T-helper 17 cell (primary cell): ENCODE results near the gene CACNA1F. TPM values are rescaled to one million over a fixed set of nuclear protein-coding genes. Genes with fewer than 3 reads are reported as not detected.
A peak's percentile ranks its signal among the peaks of the same experiment; 100 is the strongest.

Source experiments
- ATAC-seq: fragments of 150-1000 bp; cut with Tn5 transposase; 2 replicates; pipeline ENCODE4 v1.10.0; 2021; ENCODE audit warnings: mild to moderate bottlenecking, moderate library complexity
- DNase-seq, 3 donors: peaks; one replicate each; pipeline versions ENCODE4 v3.0.0 to v3.0.0-alpha.2; 2020 to 2021
- H3K9me3 ChIP-seq: one replicate; pipeline ENCODE4 v1.7.0; 2013; ENCODE audit warnings: low read length, mild to moderate bottlenecking; ENCODE audit not compliant: control insufficient read depth, poor library complexity, severe bottlenecking
- H3K27ac Mint-ChIP-seq: one replicate; pipeline ENCODE4 v1.8.0; 2022; ENCODE audit warnings: mild to moderate bottlenecking, moderate library complexity, mixed read lengths
- H3K27me3 Mint-ChIP-seq: one replicate; pipeline ENCODE4 v1.8.0; 2022; ENCODE audit warnings: mixed read lengths
- H3K36me3 Mint-ChIP-seq: one replicate; pipeline ENCODE4 v1.8.0; 2022; ENCODE audit warnings: low read depth, mixed read lengths
- H3K4me1 Mint-ChIP-seq: one replicate; pipeline ENCODE4 v1.8.0; 2022; ENCODE audit warnings: mild to moderate bottlenecking, mixed read lengths
- H3K4me3 Mint-ChIP-seq: one replicate; pipeline ENCODE4 v1.8.0; 2022; ENCODE audit warnings: mild to moderate bottlenecking, moderate library complexity, mixed read lengths
- total RNA-seq, 4 donors: library from RNA in 2 of 4; stranded (reverse) in 2 of 4; gene quantifications; one replicate each; pipeline ENCODE4 v1.2.3 and lab custom pipeline; 2022 to 2026

The CACNA1F gene
- total RNA-seq, 2 donors from 2014 or later, result 0.47 to 0.67 TPM

DNA sequence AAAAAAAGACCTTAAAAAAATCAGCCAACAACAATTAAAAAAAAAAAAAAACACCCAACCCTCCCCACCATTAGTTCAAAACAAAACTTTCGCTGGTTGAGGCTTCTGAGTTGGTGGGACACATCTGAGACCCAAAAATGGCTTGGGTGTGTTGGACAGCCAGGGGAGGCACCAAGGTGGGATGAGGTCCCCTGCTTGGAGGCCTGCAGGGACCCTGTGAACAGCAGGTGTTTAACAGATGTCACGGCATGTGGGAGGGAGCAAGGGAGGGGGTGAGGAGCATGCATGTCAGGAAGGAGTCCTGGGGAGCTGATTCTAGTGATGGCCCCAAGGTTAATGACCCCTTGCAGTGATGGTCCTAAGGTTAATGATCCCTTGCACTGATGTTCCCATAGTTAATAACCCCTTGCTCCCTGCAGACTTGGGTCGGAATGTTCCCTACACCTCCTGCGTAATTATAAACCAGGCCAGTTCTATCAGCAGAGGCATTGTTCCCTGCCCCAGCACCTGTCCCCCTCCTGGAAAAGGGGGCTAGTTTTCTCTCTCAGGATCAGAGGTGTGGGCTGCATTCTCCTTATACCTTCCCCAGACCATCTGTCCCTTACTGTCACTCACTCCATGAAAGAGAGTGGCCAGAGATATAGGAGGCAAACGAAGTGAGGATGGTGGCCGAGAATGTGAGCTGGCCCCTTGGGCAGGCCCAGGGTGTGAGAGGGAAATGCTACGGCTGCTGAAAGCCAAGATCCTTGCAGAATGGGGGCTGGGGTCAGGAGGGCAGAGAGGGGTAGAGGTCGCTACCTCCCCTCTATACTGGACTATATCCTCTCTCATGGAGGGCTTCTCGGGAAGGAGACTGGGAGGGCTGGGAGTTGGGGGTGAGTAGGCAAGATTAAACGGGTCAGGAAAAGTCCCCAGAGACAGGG, 33.6 kb upstream of the CACNA1F start:
- DNase-seq, result no peak
- H3K27me3 Mint-ChIP-seq, result no peaks in the 10 kb centered on the region
- no peak overlapping the region for H3K4me3 Mint-ChIP-seq
- H3K4me1 Mint-ChIP-seq, result peaks cover 23% of the 10 kb centered on the region
- no peaks in the 10 kb centered on the region for H3K36me3 Mint-ChIP-seq
- H3K27ac Mint-ChIP-seq, result peak overlapping the region; percentile 98
- no peaks in the 10 kb centered on the region for H3K9me3 ChIP-seq
- no peak for ATAC-seq

DNA sequence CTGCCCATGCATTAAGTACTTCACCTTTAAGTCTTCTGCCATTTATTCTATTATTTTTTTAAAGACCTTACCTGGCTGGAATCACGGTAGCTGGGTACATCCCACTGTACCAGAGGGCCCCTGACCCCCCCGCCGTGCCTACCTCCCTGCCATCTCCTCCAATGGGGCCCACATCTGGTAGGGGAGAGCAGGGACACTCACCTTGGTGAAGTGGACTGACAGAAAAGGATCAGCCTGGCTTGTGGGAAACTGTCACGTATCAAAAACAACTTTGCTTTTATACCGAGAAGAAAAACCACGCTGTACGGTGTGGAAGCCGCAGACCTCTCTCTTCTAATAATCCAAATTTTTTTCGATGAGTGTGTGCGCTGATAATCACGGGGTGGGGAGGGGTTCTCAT, 31.3 kb upstream of the CACNA1F start, which contains the start of gene FOXP3:
Gene FOXP3, minus strand, starts transcription at position 251 of the 400 bp plus-strand sequence. CDS start 6,205 bp downstream, outside the sequence.
- no peaks in the 10 kb centered on the region for H3K36me3 Mint-ChIP-seq
- H3K27ac Mint-ChIP-seq, result peak within 1 kb of the TSS; percentile 62
- H3K9me3 ChIP-seq, result no peaks in the 10 kb centered on the region
- H3K4me3 Mint-ChIP-seq, result peak within 1 kb of the TSS; percentile 91
- DNase-seq, result no peak
- ATAC-seq, result no peak
- H3K27me3 Mint-ChIP-seq, result no peaks in the 10 kb centered on the region
- peaks cover 22% of the 10 kb centered on the region for H3K4me1 Mint-ChIP-seq

DNA sequence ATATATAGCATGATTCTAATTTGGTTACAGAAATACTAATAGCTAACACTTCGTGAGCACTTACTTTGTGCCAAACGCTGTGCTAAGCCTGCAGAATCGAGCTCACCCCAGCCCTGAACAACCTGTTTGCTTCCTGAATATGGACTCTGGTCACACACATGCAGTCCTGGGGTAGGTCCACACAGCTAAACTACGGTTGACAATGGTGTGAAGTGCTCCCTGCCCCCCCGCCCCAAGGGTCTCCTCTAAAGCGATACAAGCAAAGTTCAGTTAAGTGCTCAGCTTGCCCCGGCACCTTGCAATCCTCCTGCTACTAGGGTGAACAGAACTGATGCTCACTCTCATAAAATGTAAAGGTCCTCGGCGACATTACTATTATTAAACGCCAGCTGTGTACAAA, 30.5 kb upstream of the CACNA1F start:
- H3K9me3 ChIP-seq, result no peaks in the 10 kb centered on the region
- ATAC-seq, result no peak
- no peak overlapping the region for H3K27ac Mint-ChIP-seq
- H3K4me1 Mint-ChIP-seq, result peaks cover 23% of the 10 kb centered on the region
- H3K27me3 Mint-ChIP-seq, result no peaks in the 10 kb centered on the region
- peak overlapping the region; percentile 91 for H3K4me3 Mint-ChIP-seq
- no peak for DNase-seq
- H3K36me3 Mint-ChIP-seq, result no peaks in the 10 kb centered on the region

DNA sequence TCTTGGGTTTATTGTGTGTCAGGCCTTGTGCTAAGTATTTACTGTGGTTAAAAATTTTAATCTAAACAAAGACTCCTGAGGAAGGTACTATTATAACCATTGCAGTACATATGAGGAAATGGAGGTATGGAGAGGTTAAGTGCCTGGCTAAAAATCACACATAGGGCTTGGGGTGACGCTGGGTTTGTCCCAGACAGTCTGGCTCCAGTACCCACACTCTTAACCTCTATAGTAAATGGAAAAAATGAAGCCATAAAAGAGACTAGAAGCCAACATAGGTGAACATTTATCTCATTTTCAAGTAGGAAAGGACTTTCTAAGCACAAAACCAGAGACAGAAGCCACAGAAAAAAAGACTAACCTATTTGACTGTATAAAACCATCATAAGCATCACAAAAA, 29.5 kb upstream of the CACNA1F start:
- Mint-ChIP-seq H3K4me1 (peaks cover 20% of the 10 kb centered on the region), H3K27ac (no peak overlapping the region), H3K36me3 (no peaks in the 10 kb centered on the region), H3K4me3 (peak overlapping the region; percentile 70), H3K27me3 (no peaks in the 10 kb centered on the region)
- ATAC-seq (no peak), DNase-seq (no peak)
- no peaks in the 10 kb centered on the region for H3K9me3 ChIP-seq

DNA sequence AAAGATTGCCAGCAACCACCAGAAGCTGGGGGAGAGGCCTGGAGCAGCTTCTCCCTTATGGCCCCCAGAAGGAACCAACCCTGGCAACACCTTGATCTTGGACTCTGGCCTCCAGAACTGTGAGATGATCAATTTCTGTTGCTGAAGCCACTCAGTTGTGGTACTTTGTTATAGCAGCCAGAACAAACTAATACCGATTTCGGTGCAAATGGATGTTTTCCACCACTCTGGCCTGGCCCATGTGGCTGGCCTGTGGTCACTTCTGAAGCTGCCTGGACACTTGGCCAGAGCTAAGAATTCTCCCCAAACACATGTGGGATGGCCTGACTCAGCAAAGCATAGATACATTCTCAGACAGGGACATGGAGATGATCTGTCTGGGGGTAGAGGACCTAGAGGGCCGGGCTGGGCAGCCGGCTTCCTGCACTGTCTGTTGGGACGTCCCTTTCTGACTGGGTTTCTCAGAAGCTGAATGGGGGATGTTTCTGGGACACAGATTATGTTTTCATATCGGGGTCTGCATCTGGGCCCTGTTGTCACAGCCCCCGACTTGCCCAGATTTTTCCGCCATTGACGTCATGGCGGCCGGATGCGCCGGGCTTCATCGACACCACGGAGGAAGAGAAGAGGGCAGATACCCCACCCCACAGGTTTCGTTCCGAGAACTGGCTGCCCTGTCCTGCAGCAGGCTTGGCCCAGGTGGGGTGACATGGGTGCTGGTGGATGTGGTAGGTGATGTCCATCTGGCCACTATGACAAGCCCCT, 27.3 kb upstream of the CACNA1F start:
- Mint-ChIP-seq H3K27ac (peak overlapping the region; percentile 51), H3K27me3 (no peaks in the 10 kb centered on the region), H3K4me3 (peak overlapping the region; percentile 72), H3K36me3 (no peaks in the 10 kb centered on the region), H3K4me1 (peaks cover 23% of the 10 kb centered on the region)
- no peaks in the 10 kb centered on the region for H3K9me3 ChIP-seq
- DNase-seq (no peak), ATAC-seq (no peak)

DNA sequence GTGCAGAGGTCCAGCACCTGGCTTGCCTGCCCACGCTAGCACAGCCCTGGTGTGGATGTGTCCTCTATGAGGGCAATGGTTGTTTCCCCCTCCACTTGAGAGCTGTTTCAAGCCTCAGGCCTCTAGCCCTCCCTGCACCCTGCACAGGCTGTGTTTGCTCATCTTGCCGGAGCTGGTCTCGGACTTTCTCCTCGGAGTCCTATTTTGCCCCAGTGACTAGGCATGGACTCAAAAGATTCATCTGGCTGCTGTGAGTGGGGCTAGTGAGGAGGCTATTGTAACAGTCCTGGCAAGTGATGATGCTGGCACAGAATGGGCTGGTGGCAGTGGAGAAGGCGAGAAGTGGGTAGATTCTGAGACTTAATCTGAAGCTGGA, 25.6 kb upstream of the CACNA1F start:
- H3K27ac Mint-ChIP-seq, result peak overlapping the region; percentile 77
- no peak for ATAC-seq
- no peaks in the 10 kb centered on the region for H3K27me3 Mint-ChIP-seq
- DNase-seq, result no peak
- no peaks in the 10 kb centered on the region for H3K36me3 Mint-ChIP-seq
- H3K4me3 Mint-ChIP-seq, result no peak overlapping the region
- H3K4me1 Mint-ChIP-seq, result peaks cover 15% of the 10 kb centered on the region
- no peaks in the 10 kb centered on the region for H3K9me3 ChIP-seq

DNA sequence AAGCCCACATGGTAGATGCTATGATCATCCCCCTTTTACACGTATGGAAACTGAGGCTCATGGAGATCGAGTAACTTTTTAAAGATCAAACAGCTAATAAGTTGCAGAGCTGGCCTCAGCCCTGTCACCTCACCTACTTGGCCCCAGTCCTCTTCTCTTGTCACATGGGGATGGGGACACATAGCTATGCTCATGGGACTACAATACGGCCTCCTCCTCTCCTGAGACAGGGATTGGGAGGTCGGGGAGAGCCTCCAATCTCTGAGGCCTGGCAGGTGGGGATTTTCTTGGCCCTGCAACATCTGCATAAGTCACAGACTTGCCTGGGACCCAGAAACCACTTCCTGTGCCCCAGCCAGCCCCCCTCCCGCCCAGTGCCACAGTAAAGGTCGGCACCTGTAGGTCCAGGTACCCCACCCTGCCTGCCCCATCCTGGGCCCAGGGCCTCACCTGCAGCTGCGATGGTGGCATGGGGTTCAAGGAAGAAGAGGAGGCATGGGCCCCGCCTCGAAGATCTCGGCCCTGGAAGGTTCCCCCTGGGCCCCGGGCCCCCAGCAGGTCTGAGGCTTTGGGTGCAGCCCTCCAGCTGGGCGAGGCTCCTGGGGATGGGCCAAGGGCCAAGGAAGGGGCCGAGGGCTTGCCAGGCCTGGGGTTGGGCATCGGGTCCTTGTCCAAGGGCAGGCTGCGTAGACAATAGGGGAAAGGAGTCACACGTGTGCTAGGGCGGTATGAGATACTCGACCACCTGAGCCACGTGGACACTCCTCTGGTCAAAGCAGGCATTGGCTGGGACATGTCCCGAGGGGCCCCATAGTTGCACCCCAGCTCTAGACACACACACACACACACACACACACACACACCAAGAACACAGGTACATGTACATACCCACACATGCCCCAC, 25.0 kb upstream of the CACNA1F start:
- Mint-ChIP-seq H3K4me1 (peaks cover 15% of the 10 kb centered on the region), H3K36me3 (no peaks in the 10 kb centered on the region), H3K27ac (peak overlapping the region; percentile 77), H3K27me3 (no peaks in the 10 kb centered on the region), H3K4me3 (peak overlapping the region; percentile 41)
- no peaks in the 10 kb centered on the region for H3K9me3 ChIP-seq
- DNase-seq (no peak), ATAC-seq (peak; percentile 64)

DNA sequence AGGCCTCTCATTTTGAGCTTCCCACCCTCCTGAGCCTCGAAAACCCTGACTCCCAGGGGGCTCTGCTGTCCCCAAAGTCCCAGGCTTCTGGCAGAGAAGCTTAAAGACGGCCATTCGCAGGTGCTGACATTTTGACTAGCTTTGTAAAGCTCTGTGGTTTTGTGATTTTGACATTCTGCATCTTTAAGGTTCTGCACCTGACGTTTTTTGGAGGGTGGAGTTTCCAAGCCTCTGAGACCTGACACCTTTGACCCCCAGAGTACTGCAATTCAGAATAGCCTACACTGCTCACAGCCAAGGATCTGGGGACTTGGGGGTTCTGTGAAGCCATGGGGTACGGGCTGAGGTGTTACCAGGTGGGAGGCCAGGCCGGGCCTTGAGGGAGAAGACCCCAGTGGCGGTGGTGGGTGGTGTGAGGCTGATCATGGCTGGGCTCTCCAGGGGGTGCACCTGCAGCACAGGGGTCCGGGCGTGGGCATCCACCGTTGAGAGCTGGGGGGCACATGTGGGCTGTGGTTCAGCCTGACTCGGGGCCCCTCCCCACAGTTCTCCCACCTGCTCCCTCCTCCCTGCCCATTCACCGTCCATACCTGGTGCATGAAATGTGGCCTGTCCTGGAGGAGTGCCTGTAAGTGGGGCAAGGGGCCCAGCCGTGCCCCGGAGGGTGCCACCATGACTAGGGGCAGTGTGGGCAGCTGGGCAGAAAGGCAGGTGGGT, 24.1 kb upstream of the CACNA1F start:
- Mint-ChIP-seq H3K27me3 (no peaks in the 10 kb centered on the region), H3K4me1 (peaks cover 15% of the 10 kb centered on the region), H3K36me3 (no peaks in the 10 kb centered on the region), H3K4me3 (peak overlapping the region; percentile 39), H3K27ac (peak overlapping the region; percentile 77)
- no peaks in the 10 kb centered on the region for H3K9me3 ChIP-seq
- no peak for DNase-seq
- ATAC-seq, result peak; percentile 51

DNA sequence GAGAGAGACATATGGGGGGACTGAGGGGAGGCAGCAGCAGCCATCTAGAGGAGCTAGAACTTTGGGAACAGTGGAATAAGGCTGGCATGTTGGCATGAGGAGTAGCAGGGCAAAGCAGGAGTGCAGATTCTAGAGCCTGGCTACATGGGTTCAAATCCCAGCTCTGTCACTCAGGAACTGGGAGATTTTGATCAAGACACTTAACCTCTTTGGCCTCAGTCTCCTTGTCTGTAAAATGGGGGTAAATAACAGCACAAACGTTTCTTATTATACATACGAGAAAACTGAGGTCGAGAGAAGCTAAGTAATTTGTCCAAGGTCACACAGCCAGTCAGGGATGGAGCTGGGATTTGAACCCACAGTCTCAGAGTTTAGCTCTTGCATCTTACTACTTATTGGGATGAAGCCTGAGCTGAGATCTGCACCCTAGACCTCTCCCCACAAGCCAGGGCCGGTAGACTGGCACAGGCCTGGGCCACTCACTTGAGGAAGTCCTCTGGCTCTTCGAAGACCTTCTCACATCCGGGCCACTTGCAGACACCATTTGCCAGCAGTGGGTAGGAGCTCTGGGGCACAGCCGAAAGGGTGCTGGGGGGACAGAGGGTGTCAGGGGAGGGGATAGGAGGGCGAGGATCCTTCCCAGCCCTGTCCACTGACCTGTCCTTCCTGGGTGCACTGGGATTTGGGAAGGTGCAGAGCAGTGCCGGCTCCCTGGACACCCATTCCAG, 23.3 kb upstream of the CACNA1F start:
- DNase-seq, result no peak
- peak overlapping the region; percentile 77 for H3K27ac Mint-ChIP-seq
- no peak for ATAC-seq
- H3K4me3 Mint-ChIP-seq, result no peak overlapping the region
- no peaks in the 10 kb centered on the region for H3K9me3 ChIP-seq
- H3K4me1 Mint-ChIP-seq, result peaks cover 12% of the 10 kb centered on the region
- H3K27me3 Mint-ChIP-seq, result no peaks in the 10 kb centered on the region
- H3K36me3 Mint-ChIP-seq, result no peaks in the 10 kb centered on the region

DNA sequence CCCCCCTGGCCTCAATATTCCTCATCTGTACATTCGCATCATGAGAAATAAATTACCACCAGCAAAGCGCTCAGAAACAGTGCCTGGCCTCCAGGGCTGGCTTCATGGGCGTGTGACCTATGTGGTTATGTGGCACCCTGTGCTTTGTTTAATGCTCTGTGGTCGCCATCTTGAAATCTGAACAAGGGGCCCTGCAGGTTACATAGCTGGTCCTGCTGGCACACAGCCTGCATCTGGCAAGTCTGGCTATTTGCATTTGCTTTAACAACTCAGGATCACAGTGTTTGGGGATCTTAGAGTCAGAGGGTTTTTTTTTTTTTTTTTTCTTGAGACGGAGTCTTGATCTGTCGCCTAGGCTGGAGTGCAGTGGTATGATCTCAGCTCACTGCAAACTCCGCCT, 21.5 kb upstream of the CACNA1F start:
- Mint-ChIP-seq H3K27me3 (no peaks in the 10 kb centered on the region), H3K27ac (no peak overlapping the region), H3K4me1 (peaks cover 14% of the 10 kb centered on the region), H3K4me3 (no peak overlapping the region), H3K36me3 (no peaks in the 10 kb centered on the region)
- DNase-seq, result no peak
- H3K9me3 ChIP-seq, result no peaks in the 10 kb centered on the region
- no peak for ATAC-seq

DNA sequence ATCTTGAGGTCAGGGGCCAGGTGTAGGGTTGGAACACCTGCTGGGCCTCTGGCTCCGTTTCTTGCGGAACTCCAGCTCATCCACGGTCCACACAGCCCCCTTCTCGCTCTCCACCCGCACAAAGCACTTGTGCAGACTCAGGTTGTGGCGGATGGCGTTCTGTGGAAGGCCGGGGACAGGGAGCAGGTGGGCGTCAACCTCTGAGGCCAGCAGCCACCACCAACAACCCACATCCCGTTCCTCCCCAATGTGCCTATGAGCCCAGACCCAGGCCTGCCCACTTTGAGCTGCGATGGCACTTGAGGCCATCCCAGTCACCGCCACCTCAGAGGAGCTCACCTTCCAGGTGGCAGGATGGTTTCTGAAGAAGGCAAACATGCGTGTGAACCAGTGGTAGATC, 18.2 kb upstream of the CACNA1F start:
- peaks cover under 1% of the 10 kb centered on the region for H3K36me3 Mint-ChIP-seq
- H3K9me3 ChIP-seq, result no peaks in the 10 kb centered on the region
- no peaks in the 10 kb centered on the region for H3K27me3 Mint-ChIP-seq
- no peak overlapping the region for H3K4me3 Mint-ChIP-seq
- peaks cover 5% of the 10 kb centered on the region for H3K4me1 Mint-ChIP-seq
- no peak for ATAC-seq
- no peak overlapping the region for H3K27ac Mint-ChIP-seq
- DNase-seq, result no peak

DNA sequence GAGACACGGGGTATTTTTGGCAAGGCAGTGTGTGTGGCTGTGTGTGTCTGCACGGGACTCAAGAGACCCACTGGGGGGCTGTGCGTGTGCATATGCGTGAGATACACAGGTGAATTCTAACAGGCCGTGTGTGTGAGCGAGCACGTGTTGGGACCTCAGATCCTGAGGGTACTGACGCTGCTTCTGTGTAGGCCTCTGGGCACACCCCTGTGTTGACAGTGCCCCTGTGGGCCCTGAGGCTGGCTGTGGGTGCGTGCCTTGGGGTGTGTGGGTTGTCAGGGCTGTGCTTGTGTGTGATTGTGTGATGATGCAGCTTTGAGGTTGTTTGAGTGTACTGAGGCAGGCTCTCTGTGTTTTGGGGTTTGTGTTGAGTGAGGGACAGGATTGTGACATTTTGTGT, 17.4 kb upstream of the CACNA1F start:
- H3K27ac Mint-ChIP-seq, result no peak overlapping the region
- H3K4me1 Mint-ChIP-seq, result peaks cover 7% of the 10 kb centered on the region
- no peak for DNase-seq
- peaks cover 2% of the 10 kb centered on the region for H3K36me3 Mint-ChIP-seq
- no peaks in the 10 kb centered on the region for H3K27me3 Mint-ChIP-seq
- no peaks in the 10 kb centered on the region for H3K9me3 ChIP-seq
- no peak for ATAC-seq
- no peak overlapping the region for H3K4me3 Mint-ChIP-seq
